IMR-90 (cell line): ENCODE data around the gene DUSP10. TPM values are rescaled to one million over a fixed set of nuclear protein-coding genes. Genes with fewer than 3 reads are reported as not detected.

Experiments
- ATAC-seq: fragments of 200-7000 bp; cut with Tn5 transposase; 2 replicates; pipeline ENCODE4 v1.9.1; 2020; ENCODE audit warnings: low read depth, mild to moderate bottlenecking, moderate library complexity
- BruUV-seq: library from RNA; stranded (reverse); fragments of 400-500 nt; replicated peaks from 2 replicates; lab custom pipeline; 2021; lab: Mats Ljungman, UMichigan
- CTCF ChIA-PET: fragments of 300-600 bp; formaldehyde crosslinking; extraction: SDS; loops from one replicate; lab custom pipeline; 2021; ENCODE audit warnings: antibody characterized with exemption; lab: Yijun Ruan, JAX
- POLR2A ChIA-PET: fragments of 300-600 bp; sonication (Branson Sonifier 250); formaldehyde crosslinking; loops from one replicate; lab custom pipeline; 2022; ENCODE audit warnings: antibody characterized with exemption; ENCODE audit not compliant: unreplicated experiment; lab: Charles Lee
- DNase-seq: peaks from one replicate; pipeline ENCODE4 v3.0.0; 2013
- H2AFZ ChIP-seq: replicated peaks from 2 replicates; pipeline ENCODE3; 2013; ENCODE audit warnings: low read length, mild to moderate bottlenecking; ENCODE audit not compliant: poor library complexity
- H2AK5ac ChIP-seq: 2 replicates; pipeline ENCODE4 v1.6.1; 2013; ENCODE audit warnings: low read depth, low read length, inconsistent platforms
- H2AK9ac ChIP-seq: replicated peaks from 2 replicates; pipeline ENCODE3; 2013; ENCODE audit warnings: mild to moderate bottlenecking, low read depth, low read length, moderate library complexity; ENCODE audit not compliant: poor library complexity
- H2BK120ac ChIP-seq: 2 replicates; pipeline ENCODE4 v1.6.1; 2013; ENCODE audit warnings: low read depth, low read length, inconsistent platforms
- H2BK15ac ChIP-seq: 3 replicates; pipeline ENCODE4 v1.6.1; 2013; ENCODE audit warnings: low read depth, low read length, inconsistent platforms
- H2BK20ac ChIP-seq: 2 replicates; pipeline ENCODE4 v1.6.1; 2013; ENCODE audit warnings: low read depth, mild to moderate bottlenecking, inconsistent platforms, low read length, moderate library complexity
- H2BK5ac ChIP-seq: 2 replicates; pipeline ENCODE4 v1.6.1; 2013; ENCODE audit warnings: mild to moderate bottlenecking, low read depth, low read length, inconsistent platforms; ENCODE audit not compliant: poor library complexity, severe bottlenecking
- H3K14ac ChIP-seq: replicated peaks from 2 replicates; pipeline ENCODE4 v1.6.1; 2013; ENCODE audit warnings: low read depth, low read length, inconsistent platforms
- H3K18ac ChIP-seq: 2 replicates; pipeline ENCODE4 v1.6.1; 2013; ENCODE audit warnings: low read depth, low read length, control low read depth
- H3K23ac ChIP-seq: 2 replicates; pipeline ENCODE4 v1.6.1; 2013; ENCODE audit warnings: low read depth, low read length, inconsistent platforms
- H3K27ac ChIP-seq: 2 replicates; pipeline ENCODE4 v1.5.1; 2013; ENCODE audit warnings: mild to moderate bottlenecking, control low read depth, low read length; ENCODE audit not compliant: insufficient read depth
- H3K27me3 ChIP-seq: 2 replicates; pipeline ENCODE4 v1.6.1; 2013; ENCODE audit warnings: low read length; ENCODE audit not compliant: control insufficient read depth, insufficient read depth
- H3K36me3 ChIP-seq: 2 replicates; pipeline ENCODE4 v1.6.1; 2013; ENCODE audit warnings: low read length, mixed read lengths; ENCODE audit not compliant: control insufficient read depth, insufficient read depth
- H3K4ac ChIP-seq: 2 replicates; pipeline ENCODE4 v1.6.1; 2013; ENCODE audit warnings: low read depth, low read length, inconsistent platforms
- H3K4me1 ChIP-seq: 2 replicates; pipeline ENCODE4 v1.6.1; 2013; ENCODE audit warnings: low read length, mixed read lengths; ENCODE audit not compliant: control insufficient read depth, insufficient read depth
- H3K4me2 ChIP-seq: 2 replicates; pipeline ENCODE4 v1.6.1; 2013; ENCODE audit warnings: low read depth, mild to moderate bottlenecking, control low read depth, low read length, moderate library complexity
- H3K4me3 ChIP-seq: 2 replicates; pipeline ENCODE4 v1.5.1; 2013; ENCODE audit warnings: low read depth, mild to moderate bottlenecking, control low read depth, low read length, moderate library complexity; ENCODE audit not compliant: insufficient read depth
- H3K56ac ChIP-seq: 2 replicates; pipeline ENCODE4 v1.6.1; 2013; ENCODE audit warnings: low read length, inconsistent platforms; ENCODE audit not compliant: insufficient read depth; ENCODE audit errors: extremely low read depth
- H3K79me1 ChIP-seq, 2 experiments: 2 replicates each; pipeline ENCODE4 v1.6.1; 2013; ENCODE audit warnings: low read length in 2 of 2, inconsistent platforms in 1 of 2, low read depth in 1 of 2
- H3K9ac ChIP-seq: 2 replicates; pipeline ENCODE4 v1.6.1; 2013; ENCODE audit warnings: low read depth, low read length, control low read depth
- H3K9me1 ChIP-seq: 2 replicates; pipeline ENCODE4 v1.6.1; 2013; ENCODE audit warnings: low read length, inconsistent platforms; ENCODE audit not compliant: insufficient read depth
- H3K9me3 ChIP-seq: 2 replicates; pipeline ENCODE4 v1.6.1; 2013; ENCODE audit warnings: low read length; ENCODE audit not compliant: control insufficient read depth, insufficient read depth
- H4K20me1 ChIP-seq: 2 replicates; pipeline ENCODE4 v1.6.1; 2013; ENCODE audit warnings: low read length, inconsistent platforms; ENCODE audit not compliant: insufficient read depth
- H4K5ac ChIP-seq: 2 replicates; pipeline ENCODE4 v1.6.1; 2013; ENCODE audit warnings: mild to moderate bottlenecking, low read depth, low read length, control low read depth
- H4K8ac ChIP-seq, 2 experiments: 2 replicates each; pipeline ENCODE4 v1.6.1; 2013; ENCODE audit warnings: low read depth in 2 of 2, low read length in 2 of 2, control low read depth in 1 of 2, inconsistent platforms in 1 of 2
- H4K91ac ChIP-seq: 2 replicates; pipeline ENCODE4 v1.6.1; 2013; ENCODE audit warnings: low read depth, low read length, inconsistent platforms; ENCODE audit not compliant: insufficient read depth
- FOS ChIP-seq: fragments of 150-350 bp; IDR thresholded peaks from 2 replicates; pipeline ENCODE4 v1.6.1; 2016; ENCODE audit warnings: low read depth, low read length
- MAFK ChIP-seq: IDR thresholded peaks from 2 replicates; pipeline ENCODE4 v1.6.1; 2012; ENCODE audit warnings: low read depth, low read length, improper control_type of control experiment
- MAZ ChIP-seq: IDR thresholded peaks from 2 replicates; pipeline ENCODE4 v1.6.1; 2012; ENCODE audit warnings: low read depth, mild to moderate bottlenecking, low read length, improper control_type of control experiment, moderate library complexity, borderline replicate concordance
- NFE2L2 ChIP-seq: fragments of 150-350 bp; IDR thresholded peaks from 2 replicates; pipeline ENCODE4 v1.6.1; 2016; ENCODE audit warnings: low read depth, mild to moderate bottlenecking, low read length
- POLR2A ChIP-seq: IDR thresholded peaks from 2 replicates; pipeline ENCODE4 v1.6.1; 2012; ENCODE audit warnings: mild to moderate bottlenecking, low read depth, low read length
- RAD21 ChIP-seq: IDR thresholded peaks from 2 replicates; pipeline ENCODE4 v1.6.1; 2012; ENCODE audit warnings: low read length, improper control_type of control experiment
- RCOR1 ChIP-seq: IDR thresholded peaks from 2 replicates; pipeline ENCODE4 v1.6.1; 2012; ENCODE audit warnings: mild to moderate bottlenecking, low read length, improper control_type of control experiment; ENCODE audit not compliant: insufficient replicate concordance
- SMC3 ChIP-seq: fragments of 150-350 bp; IDR thresholded peaks from 2 replicates; pipeline ENCODE4 v1.6.1; 2016; ENCODE audit warnings: low read depth, mild to moderate bottlenecking, antibody characterized with exemption, low read length, moderate library complexity
- WGBS, 2 experiments: methylation state at CpG; one replicate each; pipeline versions ENCODE4 v1.1.5 to v1.1.7; 2013; ENCODE audit warnings: missing lambda C conversion rate in 2 of 2; ENCODE audit not compliant: insufficient read length in 1 of 2; ENCODE audit errors: extremely low coverage in 2 of 2; 5-methylcytosine and 5-hydroxymethylcytosine counted together
- dilution Hi-C: fragments of 300-500 bp; cut with HindIII; formaldehyde crosslinking; loops from one replicate; pipeline ENCODE4 v1.14.3; 2018; ENCODE audit warnings: low sequenced_read_pairs; ENCODE audit not compliant: unreplicated experiment
- in situ Hi-C: fragments of 300-500 bp; cut with MboI; formaldehyde crosslinking; loops from 3 replicates; pipeline ENCODE4 v1.14.3; 2019; ENCODE audit warnings: low sequenced_read_pairs, inconsistent platforms, mixed read lengths
- intact Hi-C: fragments of 100-400 bp; cut with micrococcal nuclease; formaldehyde crosslinking; loops from 2 replicates; pipeline ENCODE4 v1.10.0; 2022
- polyA plus RNA-seq, 3 experiments: library from polyadenylated mRNA; depleted of rRNA; stranded (reverse); fragments of >200 nt; gene quantifications; 2 replicates each; pipeline ENCODE4 v1.2.3, GENCODE V29; 2012; ENCODE audit warnings: low replicate concordance in 1 of 3
- total RNA-seq: library from RNA; depleted of rRNA; stranded (reverse); fragments of >200 nt; gene quantifications from 2 replicates; pipeline ENCODE4 v1.2.3, GENCODE V29; 2012

DUSP10 gene
- total and polyA plus RNA-seq, 2 of the 4 experiments (the other 2 are of a cell fraction) = 41.7 to 59.1 TPM

DNA sequence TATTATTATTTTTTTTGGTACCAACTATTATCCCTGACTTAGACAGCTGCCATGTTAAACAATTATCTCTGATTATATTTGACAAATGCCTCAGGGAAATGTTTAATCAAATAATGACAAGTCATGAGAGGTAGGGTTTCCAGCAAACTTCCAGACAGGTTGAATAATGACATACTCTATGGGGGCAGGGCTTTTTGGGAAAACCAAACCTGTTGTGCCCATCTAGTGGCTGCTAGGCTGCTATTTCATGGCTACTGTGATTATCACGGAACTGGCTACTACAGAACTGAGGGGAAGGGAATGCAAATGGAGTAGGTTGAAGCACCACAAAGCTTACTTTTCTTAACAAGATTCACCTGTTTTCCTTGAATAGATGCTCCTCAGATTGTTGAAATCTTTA is 77.6 kb downstream of the DUSP10 start:
- Histone ChIP-seq H3K79me1 (no peaks in the 10 kb centered on the region), H3K18ac (no peak overlapping the region), H3K36me3 (no peaks in the 10 kb centered on the region), H4K8ac (no peak overlapping the region), H4K91ac (no peak overlapping the region), H2BK15ac (no peak overlapping the region), H3K4ac (no peak overlapping the region), H3K9me3 (no peaks in the 10 kb centered on the region), H3K14ac (no peak overlapping the region), H4K5ac (no peak overlapping the region), H3K4me3 (no peak overlapping the region), H2BK120ac (no peak overlapping the region), H4K20me1 (no peaks in the 10 kb centered on the region), H3K9ac (no peak overlapping the region), H2BK20ac (no peak overlapping the region), H3K4me2 (no peak overlapping the region), H3K56ac (no peak overlapping the region), H3K27ac (no peak overlapping the region), H2AFZ (no peak overlapping the region), H3K23ac (no peak overlapping the region), H3K9me1 (no peaks in the 10 kb centered on the region), H3K27me3 (no peaks in the 10 kb centered on the region), H3K4me1 (peaks cover 6% of the 10 kb centered on the region), H2BK5ac (no peak overlapping the region), H2AK5ac (no peak overlapping the region), H2AK9ac (no peak overlapping the region)
- ChIA-PET POLR2A (no interaction called here), CTCF (no interaction called here)
- BruUV-seq = no TSS peak
- intact Hi-C loops = no loop called here
- no peak for ATAC-seq
- WGBS, 2 experiments = no CpG with 5 or more reads among the region's 1 CpG
- TF ChIP-seq MAZ (no peak), POLR2A (no peak), NFE2L2 (no peak), RAD21 (no peak), MAFK (no peak), FOS (no peak), RCOR1 (no peak), SMC3 (no peak)
- in situ Hi-C loops = no loop called here
- DNase-seq = no peak
- dilution Hi-C loops = no loop called here
